H1 (cell line): Measurements from ENCODE around the gene ADD2. TPM values are rescaled to one million over a fixed set of nuclear protein-coding genes. Genes with fewer than 3 reads are reported as not detected.

Experiments
- CTCF ChIA-PET: fragments of 300-600 bp; sonication (Branson Sonifier 250); formaldehyde crosslinking; loops from one replicate; lab custom pipeline; 2021; ENCODE audit not compliant: partially characterized antibody; lab: Charles Lee
- POLR2A ChIA-PET: fragments of 300-600 bp; sonication (Branson Sonifier 250); formaldehyde crosslinking; loops from one replicate; lab custom pipeline; 2021; ENCODE audit warnings: inconsistent platforms; ENCODE audit not compliant: partially characterized antibody; lab: Charles Lee
- DNase-seq, 2 experiments: peaks; one replicate each; pipeline versions ENCODE4 v3.0.0 to v3.0.0-alpha.2; 2010 to 2022; ENCODE audit warnings: low spot score in 2 of 2, low read depth in 1 of 2, mixed read lengths in 1 of 2
- FAIRE-seq: peaks from 2 replicates; lab custom pipeline; 2011; peaks lifted over from hg19 to GRCh38; lab: Jason Lieb, UNC
- H2AFZ ChIP-seq: 2 replicates; pipeline ENCODE4 v1.8.1; 2012; ENCODE audit warnings: low read length, inconsistent platforms
- H2AK5ac ChIP-seq: 2 replicates; pipeline ENCODE4 v1.6.1; 2013; ENCODE audit warnings: low read depth, low read length
- H2BK120ac ChIP-seq: replicated peaks from 2 replicates; pipeline ENCODE3; 2013; ENCODE audit warnings: low read depth, low read length, inconsistent platforms
- H2BK12ac ChIP-seq: 2 replicates; pipeline ENCODE4 v1.6.1; 2013; ENCODE audit warnings: low read depth, low read length
- H2BK15ac ChIP-seq: 2 replicates; pipeline ENCODE4 v1.6.1; 2013; ENCODE audit warnings: low read length
- H2BK20ac ChIP-seq: 2 replicates; pipeline ENCODE4 v1.6.1; 2013; ENCODE audit warnings: low read length
- H2BK5ac ChIP-seq: 2 replicates; pipeline ENCODE4 v1.6.1; 2013; ENCODE audit warnings: low read depth, low read length
- H3K14ac ChIP-seq: 2 replicates; pipeline ENCODE4 v1.6.1; 2013; ENCODE audit warnings: inconsistent platforms; ENCODE audit not compliant: insufficient read length
- H3K18ac ChIP-seq: 2 replicates; pipeline ENCODE4 v1.6.1; 2013; ENCODE audit warnings: low read length; ENCODE audit errors: extremely low read depth
- H3K23ac ChIP-seq: 2 replicates; pipeline ENCODE4 v1.6.1; 2013; ENCODE audit warnings: inconsistent platforms; ENCODE audit not compliant: insufficient read length
- H3K23me2 ChIP-seq: 2 replicates; pipeline ENCODE4 v1.6.1; 2013; ENCODE audit warnings: low read depth, low read length
- H3K27ac ChIP-seq: 2 replicates; pipeline ENCODE4 v1.6.1; 2011; ENCODE audit warnings: low read depth, low read length, inconsistent platforms
- H3K27me3 ChIP-seq, 4 experiments: replicated peaks in 1 of 4; 1 replicate in 1 of 4; 2 replicates in 3 of 4; pipeline versions ENCODE4 v1.6.1 to v1.8.1; 2011 to 2013; ENCODE audit warnings: low read length in 3 of 4, mild to moderate bottlenecking in 3 of 4, inconsistent platforms in 2 of 4, mixed read lengths in 2 of 4, moderate library complexity in 1 of 4; ENCODE audit not compliant: control insufficient read depth in 3 of 4, insufficient read depth in 3 of 4; ENCODE audit errors: extremely low read depth in 1 of 4
- H3K36me3 ChIP-seq, 4 experiments: 2 replicates each; pipeline versions ENCODE4 v1.6.1 to v1.8.1; 2011 to 2013; ENCODE audit warnings: mild to moderate bottlenecking in 4 of 4, low read length in 3 of 4, moderate library complexity in 2 of 4, control low read depth in 1 of 4, inconsistent platforms in 1 of 4; ENCODE audit not compliant: insufficient read depth in 4 of 4, control insufficient read depth in 2 of 4
- H3K4ac ChIP-seq: replicated peaks from 2 replicates; pipeline ENCODE3; 2013; ENCODE audit warnings: low read length, low read depth, mixed read lengths, inconsistent platforms; ENCODE audit not compliant: insufficient read length
- H3K4me1 ChIP-seq, 4 experiments: replicated peaks in 1 of 4; 1 replicate in 1 of 4; 2 replicates in 3 of 4; pipeline versions ENCODE4 v1.6.1 to v1.8.1; 2011 to 2013; ENCODE audit warnings: low read length in 3 of 4, inconsistent platforms in 2 of 4, mixed read lengths in 1 of 4; ENCODE audit not compliant: insufficient read depth in 4 of 4, control insufficient read depth in 3 of 4
- H3K4me2 ChIP-seq, 2 experiments: 2 replicates each; pipeline versions ENCODE4 v1.6.1 to v1.8.1; 2011 to 2013; ENCODE audit warnings: low read depth in 2 of 2, low read length in 2 of 2, control low read depth in 1 of 2, inconsistent platforms in 1 of 2, mild to moderate bottlenecking in 1 of 2; ENCODE audit not compliant: insufficient read depth in 1 of 2
- H3K4me3 ChIP-seq, 4 experiments: fragments of 200-600, 300-600 bp in 1 of 4; sonication (generic), shearing (Covaris generic), sonication (Bioruptor Twin) in 1 of 4; 2 replicates each; pipeline versions ENCODE4 v1.5.1 to v1.8.1; 2011 to 2016; ENCODE audit warnings: low read length in 4 of 4, low read depth in 3 of 4, control low read depth in 2 of 4, inconsistent platforms in 2 of 4, mild to moderate bottlenecking in 2 of 4, mixed read lengths in 1 of 4, moderate library complexity in 1 of 4; ENCODE audit not compliant: insufficient read depth in 2 of 4; ENCODE audit errors: extremely low read depth in 1 of 4
- H3K56ac ChIP-seq: replicated peaks from 2 replicates; pipeline ENCODE3; 2013; ENCODE audit warnings: low read depth, mild to moderate bottlenecking, mixed read lengths, low read length, inconsistent platforms; ENCODE audit not compliant: insufficient read length
- H3K79me1 ChIP-seq: 2 replicates; pipeline ENCODE4 v1.6.1; 2013; ENCODE audit warnings: low read depth, low read length, control low read depth
- H3K79me2 ChIP-seq, 2 experiments: 2 replicates each; pipeline versions ENCODE4 v1.6.1 to v1.8.1; 2012 to 2013; ENCODE audit warnings: low read length in 2 of 2, mild to moderate bottlenecking in 2 of 2, inconsistent platforms in 1 of 2; ENCODE audit not compliant: insufficient read depth in 2 of 2, control insufficient read depth in 1 of 2
- H3K9ac ChIP-seq, 4 experiments: replicated peaks in 1 of 4; 1 replicate in 1 of 4; 2 replicates in 3 of 4; pipeline versions ENCODE4 v1.6.1 to v1.8.1; 2011 to 2013; ENCODE audit warnings: low read depth in 3 of 4, low read length in 3 of 4, control low read depth in 2 of 4, mild to moderate bottlenecking in 2 of 4, moderate library complexity in 2 of 4, inconsistent platforms in 1 of 4; ENCODE audit errors: extremely low read depth in 1 of 4
- H3K9me3 ChIP-seq, 2 experiments: 2 replicates each; pipeline versions ENCODE4 v1.6.1 to v1.8.1; 2012 to 2013; ENCODE audit warnings: mild to moderate bottlenecking in 2 of 2, moderate library complexity in 2 of 2, control low read depth in 1 of 2, inconsistent platforms in 1 of 2, low read depth in 1 of 2, low read length in 1 of 2, mixed read lengths in 1 of 2; ENCODE audit not compliant: insufficient read depth in 2 of 2
- H4K20me1 ChIP-seq, 2 experiments: replicated peaks in 1 of 2; 2 replicates each; pipeline versions ENCODE3 to v1.8.1; 2011 to 2013; ENCODE audit warnings: inconsistent platforms in 2 of 2, low read length in 2 of 2, mild to moderate bottlenecking in 1 of 2; ENCODE audit not compliant: insufficient read depth in 2 of 2, control insufficient read depth in 1 of 2
- H4K5ac ChIP-seq: 2 replicates; pipeline ENCODE4 v1.6.1; 2013; ENCODE audit warnings: low read length, low read depth, mixed read lengths, inconsistent platforms; ENCODE audit not compliant: insufficient read length
- H4K8ac ChIP-seq: 2 replicates; pipeline ENCODE4 v1.8.0; 2013; ENCODE audit warnings: mild to moderate bottlenecking, moderate library complexity, low read length, inconsistent platforms; ENCODE audit not compliant: insufficient read depth; ENCODE audit errors: extremely low read depth
- H4K91ac ChIP-seq: replicated peaks from 2 replicates; pipeline ENCODE3; 2013; ENCODE audit warnings: low read length, mixed read lengths, inconsistent platforms; ENCODE audit not compliant: insufficient read length
- FOSL1 ChIP-seq: IDR thresholded peaks from 2 replicates; pipeline ENCODE4 v1.6.1; 2011; ENCODE audit warnings: mild to moderate bottlenecking, low read depth, low read length, moderate library complexity; ENCODE audit not compliant: insufficient read depth
- KDM4A ChIP-seq: IDR thresholded peaks from one replicate; pipeline ENCODE4 v1.7.1; 2012; ENCODE audit warnings: low read depth, mild to moderate bottlenecking, moderate library complexity, low read length, inconsistent platforms; ENCODE audit not compliant: severe bottlenecking
- RNF2 ChIP-seq: fragments of 200-900, 300-1000 bp; sonication (generic); IDR thresholded peaks from 2 replicates; pipeline ENCODE4 v1.7.1; 2016; ENCODE audit warnings: borderline replicate concordance, low read depth, mild to moderate bottlenecking, antibody characterized with exemption, low read length; ENCODE audit not compliant: poor library complexity, severe bottlenecking; ENCODE audit errors: missing control alignments
- WGBS, 2 experiments: shearing (Covaris generic) in 1 of 2; methylation state at CpG; one replicate each; pipeline versions ENCODE4 v1.1.6 to v1.1.7; 2013 to 2015; ENCODE audit warnings: low lambda C conversion rate in 2 of 2, mixed read lengths in 2 of 2, inconsistent platforms in 1 of 2, low coverage in 1 of 2, missing lambda C conversion rate in 1 of 2; ENCODE audit not compliant: insufficient replicate concordance in 2 of 2, insufficient coverage in 1 of 2, insufficient read length in 1 of 2; ENCODE audit errors: extremely low coverage in 1 of 2, missing lambda C conversion rate in 1 of 2; 5-methylcytosine and 5-hydroxymethylcytosine counted together
- polyA plus RNA-seq, 7 experiments: library from polyadenylated mRNA; depleted of rRNA in 3 of 7; stranded (reverse) in 5 of 7; unstranded in 2 of 7; fragments of >200 nt in 5 of 7; fragments of 200-250 nt in 2 of 7; gene quantifications; 1 replicate in 5 of 7; 2 replicates in 1 of 7; 4 replicates in 1 of 7; pipeline versions ENCODE4 v1.2.1 to v1.2.3, GENCODE V29; 2011 to 2013; ENCODE audit warnings: missing spikeins in 2 of 7, mixed read lengths in 2 of 7
- total RNA-seq: library from RNA; stranded (reverse); fragmentation: NEBNext Ultra II Directional; extraction: Animal tissue kit (Norgen Biotek cat#: 25700); gene quantifications from 2 replicates; pipeline ENCODE4 v1.2.1, GENCODE V29; 2021
- TF ChIP-seq, protein P1 (sequence below): IDR thresholded peaks from 2 replicates; pipeline ENCODE4 v1.6.1; 2012; ENCODE audit warnings: inconsistent platforms
- TF ChIP-seq, protein P2 (sequence below): IDR thresholded peaks from 2 replicates; pipeline ENCODE4 v1.6.1; 2012; ENCODE audit warnings: inconsistent platforms

ADD2 gene
- total and polyA plus RNA-seq, 2 of the 8 experiments (the other 6 are each of a cell fraction or from before 2014, with no cell fraction given) = 58.5 to 170 TPM

DNA sequence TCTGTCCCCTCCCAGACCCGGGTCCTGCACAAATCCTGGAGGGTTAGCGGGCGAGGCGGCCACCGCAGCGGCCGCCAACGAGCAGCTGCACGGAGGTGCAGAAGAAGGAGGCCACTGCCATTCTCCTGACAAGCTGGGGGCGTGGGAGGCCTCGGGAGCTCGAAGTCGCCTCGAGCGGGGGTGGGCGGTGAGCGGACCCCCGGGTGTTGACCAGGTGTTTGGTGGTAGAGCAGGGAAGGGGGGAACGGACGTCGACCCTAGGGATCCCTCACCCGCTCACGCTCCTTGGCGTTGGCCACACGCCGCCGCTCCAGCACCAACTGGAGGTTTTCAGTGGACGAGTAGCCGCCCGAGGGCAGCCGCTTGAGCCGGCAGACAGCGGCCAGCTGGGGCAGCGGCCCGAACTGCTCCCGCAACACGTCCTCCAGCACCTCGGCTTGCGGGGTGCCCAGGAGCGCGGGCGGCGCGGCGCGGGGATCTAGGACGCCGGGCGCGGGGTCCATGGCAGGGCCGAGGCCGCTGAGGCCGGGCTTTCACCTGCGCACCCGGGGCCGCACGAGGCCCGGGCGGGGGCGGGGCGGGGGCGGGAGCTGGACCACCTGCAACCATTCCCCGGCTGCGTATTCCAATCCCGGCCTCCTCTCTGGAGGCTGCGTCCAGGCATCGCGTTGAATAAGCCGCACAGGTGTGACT, 22.3 kb upstream of the ADD2 start, which contains the start of gene FIGLA:
TSS of gene FIGLA (minus strand) at position 508 of the 693 bp plus-strand sequence. CDS start at position 503, 5 bp downstream.
- FAIRE-seq (no peak), DNase-seq (peak in 1 of 2 experiments; percentile 81)
- H4K5ac ChIP-seq = no peak within 1 kb of the TSS
- H3K27ac ChIP-seq = no peak within 1 kb of the TSS
- no peaks in the 10 kb centered on the region; a peak in 1 of 4 replicates for H3K9me3 ChIP-seq
- no peak within 1 kb of the TSS for H2BK15ac ChIP-seq
- no peak within 1 kb of the TSS; the same call in 1 of the 2 replicates for H4K8ac ChIP-seq
- 5% methylated on average over 38 of the region's 69 CpGs; no CpG with 5 or more reads in 1 of the 2 experiments for WGBS, 2 experiments
- peaks cover 0 to 3% (median 0%) of the 10 kb centered on the region in 4 experiments; a peak in 1 of 7 replicates for H3K4me1 ChIP-seq
- peaks cover 35 to 58% (median 42%) of the 10 kb centered on the region in 4 experiments for H3K27me3 ChIP-seq
- H3K79me2 ChIP-seq = no peaks in the 10 kb centered on the region
- H3K4me2 ChIP-seq = peak within 1 kb of the TSS; percentile 41 to 77
- H2BK120ac ChIP-seq = no peak within 1 kb of the TSS
- no peak within 1 kb of the TSS for H4K91ac ChIP-seq
- H3K56ac ChIP-seq = no peak within 1 kb of the TSS
- no peaks in the 10 kb centered on the region for H3K79me1 ChIP-seq
- no peaks in the 10 kb centered on the region for H4K20me1 ChIP-seq
- 0 out of 2 replicates have a peak within 1 kb of the TSS, but pooled peaks have one; percentile 13 for H2AFZ ChIP-seq
- CTCF ChIA-PET = interaction anchor here (0.8 to 13.4 kb wide), 33 partner anchors 9 to 194 kb away, joined by 3 to 117 read pairs (median 5); partner anchors contain the start of genes ADD2 and ATP6V1B1
- no peak within 1 kb of the TSS for H3K23ac ChIP-seq
- no peak within 1 kb of the TSS for H2BK20ac ChIP-seq
- no peak within 1 kb of the TSS for H3K9ac ChIP-seq
- peak within 1 kb of the TSS in 3 of 4 experiments; percentile 15 to 54 (median 19) for H3K4me3 ChIP-seq
- H3K23me2 ChIP-seq = no peaks in the 10 kb centered on the region; the same call in 1 of the 2 replicates
- H2AK5ac ChIP-seq = no peak within 1 kb of the TSS
- no peak within 1 kb of the TSS for H3K4ac ChIP-seq
- H3K18ac ChIP-seq = no peak within 1 kb of the TSS
- POLR2A ChIA-PET = interaction anchor here (1.5 kb wide), 1 partner anchor 21 kb away, joined by 4 read pairs; no protein-coding TSS in a partner anchor
- H2BK12ac ChIP-seq = no peak within 1 kb of the TSS
- no peak within 1 kb of the TSS for H3K14ac ChIP-seq
- H3K36me3 ChIP-seq = no peaks in the 10 kb centered on the region
- H2BK5ac ChIP-seq = no peak within 1 kb of the TSS
- TF ChIP-seq FOSL1 = no peak
- TF ChIP-seq RNF2 = peak; percentile 80
- TF ChIP-seq, protein P1, sequence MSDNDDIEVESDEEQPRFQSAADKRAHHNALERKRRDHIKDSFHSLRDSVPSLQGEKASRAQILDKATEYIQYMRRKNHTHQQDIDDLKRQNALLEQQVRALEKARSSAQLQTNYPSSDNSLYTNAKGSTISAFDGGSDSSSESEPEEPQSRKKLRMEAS = peak; percentile 31
- TF ChIP-seq KDM4A = peak; percentile 82
- TF ChIP-seq, protein P2, sequence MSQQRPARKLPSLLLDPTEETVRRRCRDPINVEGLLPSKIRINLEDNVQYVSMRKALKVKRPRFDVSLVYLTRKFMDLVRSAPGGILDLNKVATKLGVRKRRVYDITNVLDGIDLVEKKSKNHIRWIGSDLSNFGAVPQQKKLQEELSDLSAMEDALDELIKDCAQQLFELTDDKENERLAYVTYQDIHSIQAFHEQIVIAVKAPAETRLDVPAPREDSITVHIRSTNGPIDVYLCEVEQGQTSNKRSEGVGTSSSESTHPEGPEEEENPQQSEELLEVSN = peak; percentile 85
